Hematopoietic multipotent progenitor cell (in vitro differentiated cells): ENCODE results near the gene PARN. TPM values are rescaled to one million over a fixed set of nuclear protein-coding genes. Genes with fewer than 3 reads are reported as not detected.
"Not testable (repeated sequence)": the region's sequence is repeated elsewhere in the genome, so short reads cannot be mapped to it uniquely, and the experiment has no call there.

Source experiments
- DNase-seq, 3 donors: peaks; one replicate each; pipeline ENCODE4 v3.0.0-alpha.2; 2011 to 2015; ENCODE audit warnings: low read depth in 2 of 3, low spot score in 2 of 3
- total RNA-seq: library from RNA; depleted of rRNA; stranded (reverse); fragments of >200 nt; gene quantifications from one replicate; pipeline ENCODE4 v1.2.3, GENCODE V29; 2012

The PARN gene
- total RNA-seq, 1 donor, result 17.8 TPM

DNA sequence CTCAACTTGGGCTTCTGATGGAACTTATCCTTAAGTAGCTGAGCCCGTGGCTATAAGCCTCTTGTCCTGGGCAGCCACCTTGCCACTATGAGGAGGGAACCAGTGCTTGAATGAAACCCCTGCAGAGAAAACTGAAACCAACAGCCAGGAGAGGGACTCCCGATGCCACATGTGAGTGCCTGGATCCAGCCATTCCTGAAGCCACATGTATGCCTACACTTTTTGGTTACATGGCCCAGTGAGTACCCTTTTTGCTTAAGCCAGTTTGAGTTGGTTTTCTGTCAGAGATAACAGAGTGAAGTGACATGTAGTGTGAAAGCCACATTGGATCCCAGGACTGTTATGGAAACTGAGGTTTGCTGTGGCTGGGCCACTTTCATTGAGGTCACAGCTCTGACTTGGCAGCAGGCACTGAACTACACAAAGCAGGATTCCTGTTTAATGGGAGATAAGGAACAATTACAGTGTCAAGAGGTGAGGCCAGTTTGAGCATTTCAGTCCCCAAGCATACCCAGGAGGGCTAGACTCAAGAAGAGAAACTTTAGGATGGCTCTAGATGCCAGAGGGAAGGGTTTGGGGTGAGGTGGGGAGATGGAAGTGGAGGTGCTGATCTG is 222.2 kb downstream of the PARN start:
- DNase-seq, result no peak

DNA sequence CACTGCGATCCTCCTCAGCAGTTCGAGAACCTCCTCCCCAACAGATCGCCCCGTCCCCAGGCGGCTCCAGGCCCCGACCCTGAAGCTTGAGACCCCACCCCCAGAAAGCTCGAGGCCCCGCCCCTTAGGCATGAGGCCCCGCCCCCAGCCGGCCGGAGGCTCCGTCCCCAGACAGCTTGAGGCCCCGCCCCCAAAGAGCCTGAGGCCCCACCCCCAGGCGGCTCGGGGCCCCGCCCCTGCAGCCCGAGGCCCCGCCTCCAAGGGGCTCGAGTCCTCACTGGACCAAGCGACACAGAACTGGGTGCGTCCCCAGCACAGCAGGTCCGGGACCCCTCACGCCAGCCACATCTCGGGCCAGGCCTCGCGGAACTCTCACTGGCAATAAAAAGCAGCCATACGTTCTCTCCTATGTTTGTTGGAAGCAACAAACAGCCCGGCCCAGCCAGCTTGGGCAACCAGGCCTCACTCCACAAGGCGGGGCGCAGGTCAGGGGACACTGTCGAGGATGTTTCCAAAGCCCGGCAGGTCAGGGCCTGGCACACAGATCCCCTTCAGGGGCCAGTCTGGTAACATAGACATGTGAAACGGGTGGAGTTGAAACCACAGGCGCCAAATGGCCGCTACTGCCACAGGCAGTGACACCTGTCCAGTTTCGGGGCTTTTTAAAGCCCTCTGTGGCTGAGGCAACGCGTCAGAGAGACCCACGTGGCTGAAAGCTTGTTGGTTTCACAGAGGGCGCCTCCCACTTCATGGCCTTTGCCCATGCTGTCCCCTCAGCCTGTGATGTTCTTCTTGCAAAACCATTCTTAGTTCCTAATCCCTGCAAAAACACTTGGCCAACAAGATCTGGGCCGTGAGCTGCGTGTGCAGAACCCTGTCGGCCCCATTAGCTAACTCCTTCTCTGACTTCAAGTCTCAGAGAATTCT is 224.2 kb downstream of the PARN start:
- peak in 1 of 3 donors; percentile 9 for DNase-seq

DNA sequence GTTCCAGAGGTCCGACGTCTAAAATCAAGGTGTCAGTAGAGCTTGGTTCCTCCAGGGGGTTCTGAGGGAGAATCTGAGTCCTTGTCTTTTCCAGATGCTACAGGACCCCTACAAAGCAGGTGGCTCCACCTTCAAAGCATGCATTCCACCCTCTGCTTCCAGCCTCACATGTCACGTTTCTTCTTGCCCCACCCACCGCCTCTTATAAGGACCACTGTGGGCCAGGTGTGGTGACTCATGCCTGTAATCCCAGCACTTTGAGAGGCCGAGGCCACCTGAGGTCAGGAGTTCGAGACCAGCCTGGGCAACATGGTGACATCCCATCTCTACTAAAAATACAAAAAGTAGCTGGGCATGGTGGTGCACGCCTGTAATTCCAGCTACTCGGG is 227.1 kb downstream of the PARN start:
- not testable (repeated sequence) for DNase-seq

DNA sequence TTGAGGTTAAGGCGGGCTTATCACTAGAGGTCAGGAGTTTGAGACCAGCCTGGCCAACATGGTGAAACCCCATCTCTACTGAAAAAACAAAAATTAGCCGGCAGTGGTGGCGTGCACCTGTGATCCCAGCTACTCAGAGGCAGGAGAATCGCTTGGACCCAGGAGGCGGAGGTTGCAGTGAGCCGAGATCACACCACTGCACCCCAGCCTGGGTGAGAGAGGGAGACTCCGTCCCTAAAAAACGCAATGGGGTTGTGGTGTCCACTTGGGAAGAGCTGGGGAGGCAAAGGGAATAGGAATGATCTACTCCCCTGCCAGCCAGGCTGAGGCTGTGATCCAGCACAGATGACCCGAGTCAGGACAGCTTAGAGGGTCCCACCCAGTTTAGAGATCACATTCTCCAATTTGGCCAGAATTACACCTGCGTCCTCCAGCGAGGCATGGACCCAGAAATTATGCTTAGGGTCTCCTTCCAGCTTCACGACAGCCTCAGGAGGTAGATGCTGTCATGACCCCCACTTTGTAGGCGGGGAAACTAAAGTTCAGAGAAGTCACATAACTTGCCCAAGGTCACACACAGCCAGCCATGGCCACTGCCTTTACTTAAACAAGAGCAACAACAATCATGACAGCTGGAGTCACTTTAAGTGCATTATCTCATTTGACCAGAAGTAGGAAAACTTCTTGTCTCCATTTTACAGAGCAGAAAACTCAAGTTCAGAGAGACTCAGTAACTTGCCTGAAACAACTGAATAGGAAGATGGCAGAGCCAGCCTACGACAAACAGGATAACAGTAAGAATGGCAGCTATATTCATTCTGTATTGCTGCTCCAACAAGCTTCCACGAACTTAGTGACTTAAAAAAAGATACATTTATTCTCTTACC is 227.7 kb downstream of the PARN start:
- not testable (repeated sequence) for DNase-seq

DNA sequence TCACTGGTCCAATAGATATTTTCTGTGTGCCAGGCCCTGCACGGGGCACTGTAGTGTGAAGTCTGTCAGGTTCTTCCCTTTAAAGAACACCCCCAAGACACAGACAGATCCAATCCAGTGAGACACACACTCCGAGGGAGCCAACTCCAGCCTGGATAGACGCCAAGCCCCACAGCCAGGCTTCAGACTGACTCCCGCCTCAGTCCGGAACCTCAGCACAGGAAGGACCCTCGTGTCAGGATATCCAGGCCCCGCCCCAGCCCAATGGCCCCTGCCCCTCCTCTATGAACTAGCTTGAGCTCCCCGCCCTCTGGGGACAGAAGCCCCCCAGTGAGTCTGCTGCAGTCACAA is 228.4 kb downstream of the PARN start:
- not testable (repeated sequence) for DNase-seq

DNA sequence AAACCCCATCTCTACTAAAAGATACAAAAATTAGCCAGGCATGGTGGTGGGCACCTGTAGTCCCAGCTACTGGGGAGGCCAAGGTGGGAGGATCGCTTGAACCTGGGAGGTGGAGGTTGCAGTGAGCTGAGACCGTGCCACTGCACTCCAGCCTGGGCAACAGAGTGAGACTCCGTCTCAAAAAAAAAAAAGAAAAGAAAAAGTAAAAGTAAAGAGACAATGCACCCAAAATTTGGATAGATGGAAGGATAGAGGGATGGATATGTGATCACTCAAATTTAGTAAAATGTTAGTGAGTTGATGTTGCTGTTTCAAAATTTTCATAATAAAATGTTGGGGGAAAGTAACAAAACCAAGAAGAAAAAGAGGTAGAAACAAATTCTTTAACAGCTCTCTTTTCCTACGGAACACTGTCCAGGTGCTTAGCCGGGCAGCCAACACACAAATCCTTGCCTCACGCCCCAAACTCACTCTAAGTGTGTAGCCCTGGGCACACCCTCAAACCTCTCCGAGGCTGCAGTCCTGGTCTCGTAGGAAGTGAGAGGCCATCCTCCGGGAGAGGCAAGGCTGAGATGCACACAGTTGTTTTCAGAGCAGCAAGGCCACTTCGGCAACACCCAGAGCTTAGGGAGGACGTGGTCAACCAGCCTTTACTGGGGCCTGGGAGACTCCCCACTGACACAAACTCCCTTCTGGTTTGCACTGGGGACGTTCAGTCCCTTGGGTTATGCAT is 228.9 kb downstream of the PARN start:
- DNase-seq, result not testable (repeated sequence)

DNA sequence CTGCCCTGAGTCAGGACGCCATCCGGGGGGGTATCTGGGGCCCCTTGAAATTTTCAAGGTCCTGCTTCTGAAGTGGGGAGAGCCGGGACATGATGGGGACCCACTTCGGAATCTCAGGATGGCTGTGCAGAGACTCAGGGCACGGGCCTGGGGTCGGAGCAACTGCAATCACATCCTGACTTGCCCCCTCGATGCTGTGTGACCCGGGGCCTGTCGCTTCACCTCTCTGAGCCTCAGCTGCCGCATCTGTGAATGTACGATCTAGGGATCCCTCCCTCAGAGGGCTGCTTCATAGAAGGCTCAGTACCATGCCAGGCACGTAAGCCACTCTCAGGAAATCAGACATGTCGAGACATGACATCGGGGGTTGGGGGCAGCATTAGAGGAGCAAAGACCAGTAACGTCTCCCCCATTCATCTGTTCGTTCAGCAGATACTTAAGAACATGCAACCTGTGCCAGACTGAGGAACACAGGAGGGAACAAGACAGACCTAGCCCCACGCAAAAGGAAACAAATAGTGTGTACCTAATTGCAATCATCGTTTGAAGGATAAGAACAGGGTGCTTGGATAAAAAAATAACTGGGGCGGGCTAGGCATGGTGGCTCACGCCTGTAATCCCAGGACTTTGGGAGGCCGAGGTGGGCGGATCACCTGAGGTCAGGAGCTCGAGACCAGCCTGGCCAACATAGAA is 229.6 kb downstream of the PARN start:
- DNase-seq, result no peak

DNA sequence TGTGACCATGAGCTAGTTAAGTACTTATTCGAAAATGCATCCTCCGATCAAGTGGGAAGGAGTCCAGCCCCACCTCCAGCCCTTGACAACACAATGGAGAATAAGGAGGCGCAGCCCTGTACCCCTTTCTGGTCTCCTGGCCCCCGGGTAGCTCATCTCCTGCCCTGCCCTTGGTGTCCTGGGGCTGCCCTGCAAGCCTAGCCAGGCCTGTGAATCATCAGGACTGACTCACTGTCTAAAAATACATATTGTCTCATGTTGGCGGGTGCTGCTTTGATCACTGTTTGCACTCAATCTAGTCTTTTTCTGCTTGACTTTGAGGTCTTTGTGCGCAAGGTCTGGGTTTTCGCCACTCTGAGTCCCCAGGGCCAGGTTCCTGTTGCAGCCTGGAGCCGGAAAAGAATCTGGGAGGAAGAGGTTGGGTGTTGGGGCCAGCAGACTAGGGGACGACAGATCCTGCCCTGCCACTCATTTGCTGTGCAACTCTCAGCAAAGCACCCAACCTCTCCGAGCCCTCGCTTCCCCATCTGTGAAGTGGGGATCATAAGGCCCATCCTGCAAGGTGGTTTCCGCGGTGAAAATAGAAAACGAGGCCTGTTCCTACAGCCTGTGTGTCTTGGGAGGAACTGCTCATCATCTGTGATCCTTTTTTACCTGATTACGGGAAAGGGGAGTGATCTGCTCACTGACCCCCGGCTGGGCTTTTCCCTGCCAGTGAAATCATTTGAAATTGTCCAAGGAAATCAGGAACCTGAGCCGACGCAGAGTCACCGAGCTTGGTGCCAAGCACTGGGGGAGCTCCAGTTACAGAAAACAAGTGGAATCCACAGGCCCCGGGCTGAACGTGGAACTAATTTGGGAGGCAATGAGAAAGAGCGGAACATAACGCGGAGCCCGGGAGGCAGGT is 230.4 kb downstream of the PARN start:
- DNase-seq, result no peak

DNA sequence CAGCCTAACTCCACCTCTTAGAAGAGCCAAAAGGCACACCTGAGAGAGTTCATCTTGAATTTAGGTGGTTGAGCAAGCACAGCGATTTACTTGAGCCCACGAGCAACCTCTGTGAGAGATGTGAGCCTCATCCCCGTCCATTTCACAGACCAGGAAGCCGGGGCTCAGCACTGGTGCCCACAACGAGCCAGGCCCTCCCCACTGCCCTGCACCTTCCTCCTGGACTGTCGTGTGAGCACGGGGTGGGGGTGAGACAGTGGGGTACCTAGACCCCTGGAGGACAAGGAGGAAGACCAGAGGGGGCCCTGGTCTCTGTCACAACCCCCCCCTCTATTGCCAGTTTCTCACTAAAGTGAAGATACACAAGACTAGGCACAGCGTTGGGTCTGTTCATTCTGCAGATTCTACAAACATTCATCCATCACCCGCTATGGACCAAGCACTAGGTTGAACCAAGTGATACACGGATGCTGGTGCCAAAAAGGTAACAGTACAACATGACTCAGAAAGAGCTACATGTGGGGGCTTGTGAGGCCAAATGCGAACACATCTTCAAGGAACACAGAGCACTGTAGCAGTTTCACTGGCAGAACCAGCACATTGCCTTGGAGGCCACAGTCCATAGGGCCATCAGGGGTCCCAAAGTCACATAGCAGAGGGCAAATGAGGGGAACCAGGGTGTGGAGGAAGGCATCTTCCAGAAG is 231.9 kb downstream of the PARN start:
- DNase-seq, result no peak

DNA sequence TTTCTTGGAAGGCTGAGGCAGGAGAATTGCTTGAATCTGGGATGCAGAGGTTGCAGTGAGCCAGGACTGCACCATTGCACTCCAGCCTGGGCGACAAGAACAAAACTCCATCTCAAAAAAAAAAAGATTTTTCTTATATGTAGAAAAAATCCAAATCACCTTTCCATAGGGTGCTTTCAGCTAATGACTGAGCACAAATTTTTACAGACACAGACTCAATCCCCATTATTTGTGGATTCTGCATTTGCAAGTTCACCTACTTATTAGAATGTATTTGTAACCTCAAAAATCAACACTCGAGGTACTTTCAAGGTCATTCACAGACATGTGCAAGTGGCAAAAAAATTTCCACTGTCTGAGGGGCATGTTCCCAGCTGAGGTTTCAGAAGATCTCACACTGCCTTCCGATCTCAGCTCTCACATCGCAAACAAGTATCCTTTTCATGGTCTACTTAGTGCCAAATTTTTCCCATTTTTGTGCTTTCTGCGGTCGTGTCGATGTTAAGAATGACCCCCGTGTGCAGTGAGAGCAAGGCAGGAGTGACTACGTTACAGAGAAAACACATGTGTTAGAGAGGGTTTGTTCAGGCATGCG is 234.3 kb downstream of the PARN start:
- DNase-seq, result not testable (repeated sequence)

DNA sequence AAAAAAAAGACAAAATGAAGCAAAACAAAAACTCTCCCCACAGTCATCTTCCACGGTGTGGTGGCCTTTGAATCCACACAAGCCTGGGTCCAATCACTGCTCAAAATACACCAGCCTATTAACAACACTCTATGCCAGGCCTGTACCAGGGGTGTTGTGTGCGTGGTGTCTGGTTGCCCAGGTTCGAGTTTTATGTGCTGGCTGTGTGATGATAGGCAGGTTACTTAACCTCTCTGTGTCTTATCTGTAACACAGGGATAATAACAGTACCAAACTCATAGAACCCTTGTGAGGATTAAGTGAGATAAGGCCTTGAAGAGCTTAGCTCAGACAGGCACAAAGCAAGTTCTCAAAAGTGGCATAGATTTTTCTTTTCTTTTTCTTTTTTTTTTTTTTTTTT is 235.2 kb downstream of the PARN start:
- no peak for DNase-seq

DNA sequence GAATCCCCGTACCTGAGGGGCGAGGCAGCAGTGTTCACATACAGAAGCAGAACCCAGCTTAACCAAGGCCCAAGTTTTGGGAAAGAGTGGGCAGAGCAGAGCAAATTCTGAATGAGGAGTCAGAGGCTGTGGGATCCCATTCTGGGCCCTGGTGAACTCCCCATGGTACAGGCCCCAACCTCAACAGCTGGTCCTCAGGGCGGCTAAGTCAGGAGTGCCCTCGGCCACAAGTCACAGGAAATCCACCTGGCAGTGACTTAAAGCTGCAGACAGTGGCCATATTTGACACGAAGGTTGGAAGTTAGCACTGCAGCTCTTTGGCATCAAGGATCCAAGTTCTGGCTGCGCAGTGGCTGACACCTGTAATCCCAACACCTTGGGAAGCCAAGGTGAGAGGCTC is 237.1 kb downstream of the PARN start:
- no peak for DNase-seq

DNA sequence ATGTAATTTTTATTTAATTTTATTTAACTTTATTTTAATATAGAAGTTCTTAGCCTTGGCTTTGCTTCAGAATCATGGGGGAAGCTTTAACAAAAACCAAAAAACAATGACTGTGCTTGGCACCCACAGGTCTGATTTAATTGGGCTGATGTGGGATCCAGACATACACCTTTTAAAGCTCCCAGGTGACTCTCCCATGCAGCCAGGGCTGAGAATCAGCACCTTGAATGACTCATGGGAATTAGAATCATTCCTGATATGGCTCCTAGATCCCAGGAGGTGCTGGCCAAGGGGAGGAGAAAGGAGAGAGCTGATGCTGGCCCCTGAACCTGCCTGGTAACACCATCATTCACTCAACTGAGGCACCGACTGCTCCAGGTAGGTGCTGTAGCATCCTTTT is 240.7 kb downstream of the PARN start:
- no peak for DNase-seq

DNA sequence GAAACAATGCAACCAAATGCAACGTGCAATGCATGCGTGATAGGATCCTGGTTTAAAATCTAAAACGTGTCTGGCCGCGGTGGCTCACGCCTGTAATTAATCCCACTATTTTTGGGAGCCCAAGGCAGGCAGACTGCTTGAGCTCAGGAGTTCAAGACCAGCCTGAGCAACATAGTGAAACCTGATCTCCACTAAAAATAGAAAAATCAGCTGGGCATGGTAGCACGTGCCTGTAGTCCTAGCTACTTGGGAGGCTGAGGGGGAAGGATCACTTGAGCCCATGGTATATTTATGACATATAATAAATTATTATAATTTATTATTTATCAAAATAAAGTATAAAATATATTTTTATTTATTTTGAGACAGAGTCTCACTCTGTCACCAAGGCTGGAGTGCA is 241.8 kb downstream of the PARN start:
- DNase-seq, result no peak

DNA sequence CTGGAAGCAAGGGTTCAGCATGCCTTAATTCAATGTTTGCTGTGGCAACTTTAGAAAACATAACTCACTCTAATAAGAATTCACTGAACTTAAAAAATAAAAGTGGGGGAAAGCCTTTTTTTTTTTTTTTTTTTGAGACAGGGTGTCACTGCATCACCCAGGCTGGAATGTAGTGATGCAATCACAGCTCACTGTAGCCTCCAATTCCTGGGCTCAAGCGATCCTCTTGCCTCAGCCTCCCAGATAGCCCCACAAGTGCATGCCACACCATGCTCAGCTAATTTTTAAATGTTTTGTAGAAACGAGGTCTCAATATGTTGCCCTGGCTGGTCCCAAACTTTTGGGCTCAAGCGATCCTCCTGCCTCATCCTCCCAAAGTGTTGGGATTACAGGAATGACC is 243.9 kb downstream of the PARN start:
- no peak for DNase-seq
